T-cell (primary cell): ENCODE data around the gene ADCY10. TPM values are rescaled to one million over a fixed set of nuclear protein-coding genes. Genes with fewer than 3 reads are reported as not detected.
"Not testable (repeated sequence)": the region's sequence is repeated elsewhere in the genome, so short reads cannot be mapped to it uniquely, and the experiment has no call there.

Experiments used
- ATAC-seq, 4 experiments: fragments of 200-7000 bp in 3 of 4; fragments of 150-1000 bp in 1 of 4; cut with Tn5 transposase; replicated peaks in 1 of 4; 1 replicate in 3 of 4; 2 replicates in 1 of 4; pipeline ENCODE4 v1.10.0; 2021; ENCODE audit warnings: moderate library complexity in 3 of 4, mild to moderate bottlenecking in 2 of 4, moderate number of reproducible peaks in 1 of 4
- CTCF ChIA-PET, 2 donors: fragments of 300-600 bp; sonication (Branson Sonifier 250); formaldehyde crosslinking; loops; one replicate each; lab custom pipeline; 2022; ENCODE audit warnings: antibody characterized with exemption in 2 of 2; lab: Charles Lee
- POLR2A ChIA-PET, 2 donors: fragments of 300-600 bp; sonication (Branson Sonifier 250); formaldehyde crosslinking; loops; one replicate each; lab custom pipeline; 2022; ENCODE audit warnings: antibody characterized with exemption in 2 of 2; lab: Charles Lee
- DNase-seq, 35 experiments: peaks; one replicate each; pipeline versions ENCODE4 v3.0.0 to v3.0.0-alpha.2; 2013 to 2023
- H3K27ac ChIP-seq: one replicate; pipeline ENCODE4 v1.5.1; 2013; ENCODE audit warnings: low read length
- H3K27me3 ChIP-seq, 2 experiments: replicated peaks in 1 of 2; 1 replicate in 1 of 2; 2 replicates in 1 of 2; pipeline versions ENCODE4 v1.6.1 to v1.7.0; 2013; ENCODE audit warnings: low read length in 1 of 2, mixed read lengths in 1 of 2; ENCODE audit not compliant: control insufficient read depth in 2 of 2, insufficient read depth in 2 of 2; ENCODE audit errors: extremely low read depth in 1 of 2
- H3K36me3 ChIP-seq, 2 donors: 1 replicate in 1 of 2; 2 replicates in 1 of 2; pipeline versions ENCODE4 v1.6.1 to v1.7.0; 2013; ENCODE audit warnings: low read length in 1 of 2; ENCODE audit not compliant: control insufficient read depth in 2 of 2, insufficient read depth in 1 of 2; ENCODE audit errors: extremely low read depth in 1 of 2
- H3K4me1 ChIP-seq, 2 experiments: 1 replicate in 1 of 2; 2 replicates in 1 of 2; pipeline versions ENCODE4 v1.6.1 to v1.7.0; 2013; ENCODE audit warnings: low read length in 2 of 2, mixed read lengths in 1 of 2; ENCODE audit not compliant: insufficient read depth in 2 of 2, control insufficient read depth in 1 of 2; ENCODE audit errors: extremely low read depth in 1 of 2
- H3K4me3 ChIP-seq, 2 donors: 1 replicate in 1 of 2; 2 replicates in 1 of 2; pipeline versions ENCODE4 v1.5.1 to v1.7.0; 2013; ENCODE audit warnings: mild to moderate bottlenecking in 2 of 2, low read length in 1 of 2, moderate library complexity in 1 of 2; ENCODE audit not compliant: control insufficient read depth in 1 of 2; ENCODE audit errors: extremely low read depth in 1 of 2
- H3K9me3 ChIP-seq: 2 replicates; pipeline ENCODE4 v1.7.0; 2013
- H3K27ac Mint-ChIP-seq, 2 donors: one replicate each; pipeline ENCODE4 v1.8.0; 2020 to 2021; ENCODE audit warnings: mild to moderate bottlenecking in 2 of 2, mixed read lengths in 2 of 2
- H3K27me3 Mint-ChIP-seq, 2 donors: one replicate each; pipeline ENCODE4 v1.8.0; 2021 to 2022; ENCODE audit warnings: mixed read lengths in 2 of 2
- H3K36me3 Mint-ChIP-seq: one replicate; pipeline ENCODE4 v1.8.0; 2021; ENCODE audit warnings: mixed read lengths
- H3K4me1 Mint-ChIP-seq, 3 donors: one replicate each; pipeline ENCODE4 v1.8.0; 2020 to 2022; ENCODE audit warnings: mixed read lengths in 3 of 3, mild to moderate bottlenecking in 1 of 3
- H3K4me3 Mint-ChIP-seq, 3 donors: one replicate each; pipeline ENCODE4 v1.8.0; 2020 to 2022; ENCODE audit warnings: mild to moderate bottlenecking in 3 of 3, mixed read lengths in 3 of 3, moderate library complexity in 3 of 3
- H3K9me3 Mint-ChIP-seq, 3 donors: one replicate each; pipeline ENCODE4 v1.8.0; 2020 to 2022; ENCODE audit warnings: mixed read lengths in 3 of 3
- WGBS: methylation state at CpG from one replicate; pipeline ENCODE4 v1.1.5; 2013; ENCODE audit warnings: missing lambda C conversion rate; ENCODE audit not compliant: insufficient coverage; 5-methylcytosine and 5-hydroxymethylcytosine counted together
- total RNA-seq, 35 experiments: library from RNA in 6 of 35; stranded (reverse) in 6 of 35; fragments of 120-200 nt in 1 of 35; gene quantifications; one replicate each; pipeline versions ENCODE4 v1.2.1 to v1.2.4 and lab custom pipeline; 2013 to 2026

ADCY10 gene
- total RNA-seq, 5 donors from 2014 or later (not counting 1 experiment from before 2014, with no cell fraction given): 0.06 to 0.82 (median 0.44) TPM

- H3K9me3 ChIP-seq: no peaks in the 10 kb centered on the region
- no peaks in the 10 kb centered on the region for H3K36me3 ChIP-seq
- ChIA-PET CTCF (no interaction called here), POLR2A (no interaction called here)
- no peaks in the 10 kb centered on the region for H3K27me3 Mint-ChIP-seq
- no peaks in the 10 kb centered on the region for H3K9me3 Mint-ChIP-seq
- WGBS: no CpG with 5 or more reads among the region's 3 CpGs
- H3K4me1 ChIP-seq: no peaks in the 10 kb centered on the region
- no peak overlapping the region for H3K27ac ChIP-seq
- ATAC-seq (no peak), DNase-seq (no peak)
- no peaks in the 10 kb centered on the region for H3K4me1 Mint-ChIP-seq
- no peak overlapping the region for H3K4me3 Mint-ChIP-seq
- peaks cover 0 to 2% of the 10 kb centered on the region in 2 experiments for H3K27me3 ChIP-seq
- no peak overlapping the region for H3K27ac Mint-ChIP-seq
- H3K36me3 Mint-ChIP-seq: no peaks in the 10 kb centered on the region
- H3K4me3 ChIP-seq: no peak overlapping the region
These were observed 37.2 kb downstream of the ADCY10 start for GRCh38 chr1:167876597-167877175.

- H3K27me3 Mint-ChIP-seq: no peaks in the 10 kb centered on the region
- no peak for DNase-seq
These were observed 42.6 kb downstream of the ADCY10 start for GRCh38 chr1:167871331-167871730.

GRCh38 chr1:167869157-167870001, 44.6 kb downstream of the ADCY10 start:
- H3K4me3 Mint-ChIP-seq, H3K27ac ChIP-seq, H3K9me3 ChIP-seq, H3K4me3 ChIP-seq, H3K36me3 Mint-ChIP-seq, DNase-seq, H3K36me3 ChIP-seq, H3K27me3 ChIP-seq, H3K27me3 Mint-ChIP-seq, POLR2A ChIA-PET, H3K9me3 Mint-ChIP-seq, ATAC-seq, H3K4me1 ChIP-seq, H3K27ac Mint-ChIP-seq, H3K4me1 Mint-ChIP-seq: not testable (repeated sequence)
- CTCF ChIA-PET: interaction anchor here in 1 of 2 donors (0.5 kb wide), 1 partner anchor 1446 kb away, joined by 3 read pairs; no protein-coding TSS in a partner anchor
- 88% methylated on average over 5 of the region's 16 CpGs for WGBS

More at GRCh38 chr1:167871331-167871730, 42.6 kb downstream of the ADCY10 start:
- ChIA-PET POLR2A (interaction anchor here in 1 of 2 donors (0.6 kb wide), 1 partner anchor 33 kb away, joined by 13 read pairs; no protein-coding TSS in a partner anchor), CTCF (interaction anchor here in 1 of 2 donors (0.6 kb wide), 1 partner anchor 614 kb away, joined by 4 read pairs; no protein-coding TSS in a partner anchor)
- Histone ChIP-seq H3K4me1 (no peaks in the 10 kb centered on the region), H3K9me3 (no peaks in the 10 kb centered on the region), H3K27ac (no peak overlapping the region), H3K4me3 (no peak overlapping the region), H3K36me3 (no peaks in the 10 kb centered on the region), H3K27me3 (no peaks in the 10 kb centered on the region)
- no peak for ATAC-seq
- Mint-ChIP-seq H3K4me3 (no peak overlapping the region), H3K27ac (no peak overlapping the region), H3K36me3 (no peaks in the 10 kb centered on the region), H3K9me3 (no peaks in the 10 kb centered on the region), H3K4me1 (no peaks in the 10 kb centered on the region)

- not testable (repeated sequence) for H3K36me3 ChIP-seq, ATAC-seq
These were observed 47.1 kb downstream of the ADCY10 start for GRCh38 chr1:167866739-167867414.

GRCh38 chr1:167866326-167866725, 47.6 kb downstream of the ADCY10 start:
- H3K4me3 ChIP-seq, H3K27me3 Mint-ChIP-seq, H3K4me3 Mint-ChIP-seq, H3K4me1 Mint-ChIP-seq, H3K27ac Mint-ChIP-seq, H3K27me3 ChIP-seq, DNase-seq, H3K4me1 ChIP-seq, H3K9me3 ChIP-seq, H3K9me3 Mint-ChIP-seq, H3K36me3 Mint-ChIP-seq, ATAC-seq, CTCF ChIA-PET, H3K36me3 ChIP-seq, H3K27ac ChIP-seq: not testable (repeated sequence)
- no CpG with 5 or more reads among the region's 2 CpGs for WGBS
- POLR2A ChIA-PET: interaction anchor here (0.7 kb wide), 2 partner anchors 52 to 1365 kb away, joined by 6 to 12 read pairs; no protein-coding TSS in a partner anchor

More at GRCh38 chr1:167866739-167867414, 47.1 kb downstream of the ADCY10 start:
- H3K9me3 Mint-ChIP-seq, H3K9me3 ChIP-seq, DNase-seq, H3K27me3 ChIP-seq, H3K4me1 Mint-ChIP-seq, CTCF ChIA-PET, H3K4me3 ChIP-seq, H3K27me3 Mint-ChIP-seq, H3K27ac ChIP-seq, H3K4me3 Mint-ChIP-seq, H3K4me1 ChIP-seq, H3K36me3 Mint-ChIP-seq, H3K27ac Mint-ChIP-seq: not testable (repeated sequence)
- no CpG with 5 or more reads among the region's 8 CpGs for whole genome bisulfite sequencing
- POLR2A ChIA-PET: interaction anchor here in 1 of 2 donors (0.7 kb wide), 1 partner anchor 1364 kb away, joined by 6 read pairs; no protein-coding TSS in a partner anchor

GRCh38 chr1:167865804-167866308, 48.1 kb downstream of the ADCY10 start:
- POLR2A ChIA-PET: interaction anchor here in 1 of 2 donors (0.7 kb wide), 1 partner anchor 52 kb away, joined by 12 read pairs; no protein-coding TSS in a partner anchor
- H3K27me3 Mint-ChIP-seq, H3K36me3 Mint-ChIP-seq, H3K4me1 Mint-ChIP-seq, CTCF ChIA-PET, DNase-seq, H3K4me3 Mint-ChIP-seq, H3K27ac Mint-ChIP-seq, H3K27ac ChIP-seq, H3K36me3 ChIP-seq, H3K4me3 ChIP-seq, H3K9me3 ChIP-seq, H3K4me1 ChIP-seq, ATAC-seq, H3K27me3 ChIP-seq, H3K9me3 Mint-ChIP-seq: not testable (repeated sequence)
- no CpG with 5 or more reads among the region's 10 CpGs for WGBS
